Fibroblast of skin of left biceps (primary cell): ENCODE data around the gene CALHM2.

Source experiments
- DNase-seq, 2 experiments: peaks; one replicate each; pipeline ENCODE4 v3.0.0-alpha.2; 2013; ENCODE audit warnings: low read depth in 2 of 2

Gene CALHM2

GRCh38 chr10:103416436-103417147, 35.6 kb downstream of the CALHM2 start:
- peak; percentile 12 to 26 for DNase-seq

- no peak for DNase-seq
These were observed 36.6 kb downstream of the CALHM2 start for GRCh38 chr10:103415581-103415980.

GRCh38 chr10:103413564-103413963, 38.6 kb downstream of the CALHM2 start:
- DNase-seq = no peak

GRCh38 chr10:103397191-103397825, 54.9 kb downstream of the CALHM2 start:
- no peak for DNase-seq

- no peak for DNase-seq
These were observed 55.4 kb downstream of the CALHM2 start for GRCh38 chr10:103396789-103397087.
